Measurements from ENCODE around the gene SMC5. TPM values are rescaled to one million over a fixed set of nuclear protein-coding genes. Genes with fewer than 3 reads are reported as not detected.
"Not testable (repeated sequence)": the region's sequence is repeated elsewhere in the genome, so short reads cannot be mapped to it uniquely, and the experiment has no call there.

The SMC5 gene
- total RNA-seq, 1 experiment from 2014 or later, result 65.0 TPM

DNA sequence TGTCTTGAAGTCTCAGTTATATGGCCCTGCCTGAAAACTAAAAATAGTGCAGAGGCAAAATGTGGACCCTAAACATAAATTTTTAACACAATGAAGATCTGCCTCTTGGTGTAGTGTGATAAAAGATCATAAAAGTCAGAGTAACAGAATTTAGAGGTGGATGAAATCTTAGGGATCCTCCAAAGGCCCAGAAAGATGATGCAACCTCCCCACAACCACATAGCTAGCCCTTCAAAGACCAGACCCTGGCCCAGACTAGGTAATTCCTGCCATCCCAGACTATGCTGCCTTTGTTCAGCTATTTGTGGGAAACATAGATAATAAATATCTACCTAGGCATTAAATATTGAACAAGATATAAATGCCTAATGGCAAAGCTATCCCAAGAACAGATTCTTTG is 140.4 kb downstream of the SMC5 start:
- H3K4me1 ChIP-seq, result no peaks in the 10 kb centered on the region
- H3K9me3 ChIP-seq (replicated peaks), result no peaks in the 10 kb centered on the region; the same call in 1 of the 2 replicates
- H3K4me3 ChIP-seq, result no peak overlapping the region
- H3K27ac ChIP-seq, result no peak overlapping the region
- no peaks in the 10 kb centered on the region for H3K36me3 ChIP-seq
- H3K27me3 ChIP-seq, result no peaks in the 10 kb centered on the region
- no peak for DNase-seq

DNA sequence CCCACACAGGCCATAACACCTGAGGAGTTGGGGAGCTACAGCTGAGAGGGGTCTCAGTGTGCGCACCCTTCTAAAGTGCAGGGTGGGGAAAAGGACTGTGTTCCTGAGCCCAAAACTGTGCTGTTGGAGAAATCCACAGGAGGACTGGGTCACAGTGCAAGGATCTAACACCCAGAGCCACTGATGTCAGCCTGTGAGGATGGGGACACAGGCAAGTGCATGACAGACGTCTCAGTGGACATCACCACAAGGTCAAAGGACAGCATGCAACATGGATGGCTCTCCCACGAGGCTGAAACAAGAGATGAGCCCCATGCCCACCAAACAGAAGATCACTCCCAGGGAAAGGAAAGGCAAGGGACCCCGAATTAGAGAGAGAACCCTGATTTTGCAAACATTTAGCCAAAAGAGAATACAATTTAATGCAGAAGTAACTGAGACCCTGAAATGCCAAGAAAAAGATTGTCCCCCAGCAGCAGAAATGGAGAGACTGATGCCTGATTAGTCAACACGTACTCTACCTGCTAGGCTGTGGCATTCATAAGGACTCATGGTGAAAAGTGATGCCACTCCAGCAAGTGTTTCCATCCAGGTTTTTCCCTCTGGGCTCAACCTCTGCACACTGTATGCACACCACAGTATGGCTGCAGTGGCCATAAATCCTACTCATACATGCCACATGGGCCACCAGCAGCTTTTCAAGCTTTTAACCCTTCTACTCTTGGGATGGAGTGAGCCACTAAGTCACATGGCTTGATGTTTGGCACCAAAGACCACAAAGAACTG is 141.5 kb downstream of the SMC5 start:
- no peaks in the 10 kb centered on the region for H3K36me3 ChIP-seq
- H3K4me3 ChIP-seq, result no peak overlapping the region
- DNase-seq, result no peak
- H3K9me3 ChIP-seq (replicated peaks), result no peaks in the 10 kb centered on the region; the same call in 1 of the 2 replicates
- no peaks in the 10 kb centered on the region for H3K27me3 ChIP-seq
- no peaks in the 10 kb centered on the region for H3K4me1 ChIP-seq
- no peak overlapping the region for H3K27ac ChIP-seq

DNA sequence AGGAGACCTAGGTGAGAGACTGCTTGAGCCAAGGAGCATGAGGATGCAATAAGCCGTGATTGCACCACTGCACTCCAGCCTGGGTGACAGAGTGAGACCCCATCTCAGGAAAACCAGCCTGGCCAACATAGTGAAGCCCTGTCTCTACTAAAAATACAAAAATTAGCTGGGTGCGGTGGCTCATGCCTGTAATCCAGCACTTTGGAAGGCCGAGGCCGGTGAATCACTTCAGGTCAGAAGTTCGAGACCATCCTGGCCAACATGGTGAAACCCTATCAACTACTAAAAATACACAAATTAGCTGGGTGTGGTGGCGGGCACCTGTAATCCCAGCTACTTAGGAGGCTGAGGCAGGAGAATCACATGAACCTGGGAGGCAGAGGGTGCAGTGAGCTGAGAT is 142.5 kb downstream of the SMC5 start:
- H3K4me1 ChIP-seq; H3K4me3 ChIP-seq; H3K9me3 ChIP-seq (replicated peaks); DNase-seq; H3K27ac ChIP-seq; H3K36me3 ChIP-seq; H3K27me3 ChIP-seq: not testable (repeated sequence)

GRCh38 chr9:70402213-70402612 is 143.4 kb downstream of the SMC5 start:
- Histone ChIP-seq H3K4me1 (peaks cover 2% of the 10 kb centered on the region), H3K27ac (no peak overlapping the region), H3K27me3 (no peaks in the 10 kb centered on the region), H3K4me3 (no peak overlapping the region), H3K36me3 (no peaks in the 10 kb centered on the region), H3K9me3 (replicated peaks) (no peaks in the 10 kb centered on the region; the same call in 1 of the 2 replicates)
- DNase-seq, result no peak

GRCh38 chr9:70403166-70403565 is 144.4 kb downstream of the SMC5 start:
- peaks cover 10% of the 10 kb centered on the region for H3K4me1 ChIP-seq
- H3K4me3 ChIP-seq, result no peak overlapping the region
- H3K27ac ChIP-seq, result no peak overlapping the region
- no peak for DNase-seq
- no peaks in the 10 kb centered on the region for H3K27me3 ChIP-seq
- H3K36me3 ChIP-seq, result no peaks in the 10 kb centered on the region
- H3K9me3 ChIP-seq (replicated peaks), result no peaks in the 10 kb centered on the region; the same call in 1 of the 2 replicates

DNA sequence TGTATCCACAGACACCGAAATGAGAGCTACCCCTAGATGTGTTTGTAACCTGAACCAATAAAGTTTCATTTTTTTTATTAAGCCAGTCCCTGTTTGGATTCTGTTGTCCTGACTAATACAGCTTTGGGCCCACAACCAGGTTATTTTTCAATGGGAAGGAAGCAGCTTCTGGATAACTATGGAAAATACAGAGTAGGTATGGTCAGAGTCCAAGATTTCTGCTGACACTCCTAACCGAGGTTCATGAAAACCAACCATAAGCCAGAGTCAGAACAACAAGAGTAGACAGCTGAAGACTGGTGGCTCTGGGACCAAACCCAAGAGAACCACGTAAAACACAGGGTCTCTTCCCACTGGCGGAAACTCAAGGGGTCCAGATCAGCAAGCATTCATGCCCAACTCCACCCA is 144.8 kb downstream of the SMC5 start:
- peaks cover 10% of the 10 kb centered on the region for H3K4me1 ChIP-seq
- no peaks in the 10 kb centered on the region for H3K27me3 ChIP-seq
- DNase-seq, result no peak
- no peaks in the 10 kb centered on the region for H3K36me3 ChIP-seq
- no peaks in the 10 kb centered on the region; the same call in 1 of the 2 replicates for H3K9me3 ChIP-seq (replicated peaks)
- H3K27ac ChIP-seq, result no peak overlapping the region
- no peak overlapping the region for H3K4me3 ChIP-seq

- H3K27ac ChIP-seq, result no peak overlapping the region
- peaks cover 10% of the 10 kb centered on the region for H3K4me1 ChIP-seq
- no peak overlapping the region for H3K4me3 ChIP-seq
- H3K27me3 ChIP-seq, result no peaks in the 10 kb centered on the region
- H3K9me3 ChIP-seq (replicated peaks), result no peaks in the 10 kb centered on the region; the same call in 1 of the 2 replicates
- no peak for DNase-seq
- no peaks in the 10 kb centered on the region for H3K36me3 ChIP-seq
Measured at GRCh38 chr9:70404261-70404660, 145.5 kb downstream of the SMC5 start.

Other genes starting within 250 kb of the SMC5 start
- gene MAMDC2, start 215.1 kb upstream of the SMC5 start, total RNA-seq (2014; rRNA removed; shearing (Covaris generic)), result 7.2 and 9.0 TPM in 2 replicates
- gene KLF9, start 155.7 kb downstream of the SMC5 start, total RNA-seq (2014; rRNA removed; shearing (Covaris generic)), result 13.4 and 14.4 TPM in 2 replicates

Measured in SJCRH30 (cell line).